LNCaP clone FGC (cell line): ENCODE data around the gene ADAMTS19.

ENCODE experiments used
- DNase-seq: peaks from one replicate; pipeline ENCODE4 v3.0.0-alpha.2; 2011; ENCODE audit warnings: low read depth
- H3K4me3 ChIP-seq: 2 replicates; pipeline ENCODE4 v1.5.1; 2011; ENCODE audit warnings: mild to moderate bottlenecking, low read depth, low read length, control low read depth
- TF ChIP-seq, protein P1 (sequence below): IDR thresholded peaks from 2 replicates; pipeline ENCODE4 v1.5.1; 2012; ENCODE audit warnings: mild to moderate bottlenecking; ENCODE audit not compliant: control insufficient read depth, insufficient read depth; ENCODE audit errors: extremely low read depth

The ADAMTS19 gene

DNA sequence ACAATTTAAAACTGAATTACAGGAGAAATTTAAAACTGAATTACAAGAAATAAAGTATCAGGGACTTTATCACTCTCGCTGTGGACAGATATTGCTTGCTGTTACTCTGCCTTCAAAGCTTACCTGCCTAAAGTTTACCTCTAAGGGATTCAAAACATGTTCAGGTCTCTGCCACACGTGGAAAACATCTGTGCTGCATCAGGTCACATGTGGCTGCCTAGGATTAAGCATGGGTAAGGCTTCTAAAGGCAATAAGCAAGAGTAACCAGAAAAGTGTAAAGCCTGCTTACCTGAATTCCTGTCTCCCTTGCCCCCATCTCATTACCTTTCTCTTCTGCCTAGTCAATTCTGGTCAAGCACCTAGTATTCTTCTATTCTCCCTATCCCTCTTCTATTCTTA is 306.7 kb downstream of the ADAMTS19 start:
- DNase-seq, result no peak
- H3K4me3 ChIP-seq, result no peak overlapping the region
- TF ChIP-seq, protein P1, sequence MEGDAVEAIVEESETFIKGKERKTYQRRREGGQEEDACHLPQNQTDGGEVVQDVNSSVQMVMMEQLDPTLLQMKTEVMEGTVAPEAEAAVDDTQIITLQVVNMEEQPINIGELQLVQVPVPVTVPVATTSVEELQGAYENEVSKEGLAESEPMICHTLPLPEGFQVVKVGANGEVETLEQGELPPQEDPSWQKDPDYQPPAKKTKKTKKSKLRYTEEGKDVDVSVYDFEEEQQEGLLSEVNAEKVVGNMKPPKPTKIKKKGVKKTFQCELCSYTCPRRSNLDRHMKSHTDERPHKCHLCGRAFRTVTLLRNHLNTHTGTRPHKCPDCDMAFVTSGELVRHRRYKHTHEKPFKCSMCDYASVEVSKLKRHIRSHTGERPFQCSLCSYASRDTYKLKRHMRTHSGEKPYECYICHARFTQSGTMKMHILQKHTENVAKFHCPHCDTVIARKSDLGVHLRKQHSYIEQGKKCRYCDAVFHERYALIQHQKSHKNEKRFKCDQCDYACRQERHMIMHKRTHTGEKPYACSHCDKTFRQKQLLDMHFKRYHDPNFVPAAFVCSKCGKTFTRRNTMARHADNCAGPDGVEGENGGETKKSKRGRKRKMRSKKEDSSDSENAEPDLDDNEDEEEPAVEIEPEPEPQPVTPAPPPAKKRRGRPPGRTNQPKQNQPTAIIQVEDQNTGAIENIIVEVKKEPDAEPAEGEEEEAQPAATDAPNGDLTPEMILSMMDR, result no peak

DNA sequence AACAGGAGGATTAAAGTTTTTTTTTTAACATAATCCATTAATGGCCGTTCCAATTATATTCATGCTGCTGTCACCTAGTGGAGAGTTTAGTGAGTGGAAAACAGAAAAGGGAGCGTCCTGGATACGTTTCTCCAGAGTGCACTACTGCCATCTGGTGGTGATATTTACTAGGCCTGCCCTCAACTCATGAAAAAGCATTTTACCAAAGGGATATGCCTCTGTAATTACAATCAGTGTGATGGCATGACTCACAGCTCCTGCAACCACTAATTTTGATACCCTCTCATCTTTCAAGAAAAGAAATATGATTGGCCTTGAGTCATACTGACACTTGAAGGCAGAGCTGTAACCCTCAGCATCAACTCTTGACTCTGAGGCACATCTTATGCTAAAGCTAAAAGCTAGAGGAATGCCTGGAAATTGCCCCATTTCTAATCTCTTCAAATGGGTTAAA is 307.9 kb downstream of the ADAMTS19 start:
- TF ChIP-seq, protein P1, result peak; percentile 99
- peak; percentile 76 for DNase-seq
- H3K4me3 ChIP-seq, result no peak overlapping the region

DNA sequence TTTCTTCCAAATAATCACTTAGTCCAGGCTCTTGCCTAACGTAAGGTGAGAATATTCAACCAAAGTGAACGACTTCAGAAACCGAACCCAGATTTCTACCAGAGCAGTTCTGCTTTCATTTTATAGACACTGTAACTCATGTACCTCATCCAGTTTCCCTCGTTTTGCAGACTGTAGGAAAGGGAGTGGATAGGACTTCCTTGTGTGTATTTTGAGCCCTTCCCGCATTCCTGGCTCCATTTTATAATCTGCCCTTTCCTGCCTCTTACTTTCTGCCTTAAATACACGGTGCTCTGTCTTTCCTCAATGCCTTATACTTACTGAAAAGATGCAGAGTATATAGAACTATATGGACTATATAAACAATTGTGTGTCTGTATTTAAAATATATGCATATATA is 308.6 kb downstream of the ADAMTS19 start:
- H3K4me3 ChIP-seq, result no peak overlapping the region
- TF ChIP-seq, protein P1, result no peak
- no peak for DNase-seq

DNA sequence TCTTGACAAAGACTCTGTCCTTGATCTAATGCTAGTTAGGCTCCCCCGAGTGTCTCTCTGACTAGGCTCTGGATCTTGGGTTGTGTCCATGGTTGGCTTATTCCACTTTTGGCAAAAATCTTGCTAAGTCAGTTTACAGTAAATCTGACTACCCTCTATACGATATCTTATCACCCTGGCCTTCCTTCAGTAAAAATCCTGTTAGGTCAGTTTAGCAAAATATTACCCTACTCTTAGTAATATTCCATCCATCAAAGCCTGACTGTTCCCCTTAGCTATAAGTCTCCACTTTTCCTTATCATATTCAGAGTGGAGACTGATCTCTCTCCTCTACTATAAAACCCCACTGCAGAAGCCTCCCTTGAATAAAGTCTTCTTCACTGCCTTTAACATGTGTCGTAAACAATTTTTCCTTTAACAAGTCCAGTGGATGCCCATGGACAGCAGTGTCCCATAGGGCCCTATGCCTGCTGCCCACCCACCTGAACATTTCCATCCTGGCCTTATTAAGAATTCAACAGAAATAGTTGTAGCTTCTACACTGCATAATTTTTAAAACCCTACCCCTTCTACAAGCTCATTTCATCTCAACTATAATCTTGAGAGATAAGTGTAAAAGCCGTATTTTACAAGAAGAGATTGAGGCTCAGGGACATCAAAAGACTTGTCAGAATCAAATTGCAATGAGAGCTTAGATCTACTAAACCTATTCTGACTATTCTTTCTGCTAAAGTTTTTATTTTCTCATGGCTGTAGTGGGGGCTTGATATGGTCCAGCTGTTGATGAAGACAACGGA is 310.1 kb downstream of the ADAMTS19 start:
- TF ChIP-seq, protein P1, result no peak
- no peak for DNase-seq
- H3K4me3 ChIP-seq, result no peak overlapping the region

DNA sequence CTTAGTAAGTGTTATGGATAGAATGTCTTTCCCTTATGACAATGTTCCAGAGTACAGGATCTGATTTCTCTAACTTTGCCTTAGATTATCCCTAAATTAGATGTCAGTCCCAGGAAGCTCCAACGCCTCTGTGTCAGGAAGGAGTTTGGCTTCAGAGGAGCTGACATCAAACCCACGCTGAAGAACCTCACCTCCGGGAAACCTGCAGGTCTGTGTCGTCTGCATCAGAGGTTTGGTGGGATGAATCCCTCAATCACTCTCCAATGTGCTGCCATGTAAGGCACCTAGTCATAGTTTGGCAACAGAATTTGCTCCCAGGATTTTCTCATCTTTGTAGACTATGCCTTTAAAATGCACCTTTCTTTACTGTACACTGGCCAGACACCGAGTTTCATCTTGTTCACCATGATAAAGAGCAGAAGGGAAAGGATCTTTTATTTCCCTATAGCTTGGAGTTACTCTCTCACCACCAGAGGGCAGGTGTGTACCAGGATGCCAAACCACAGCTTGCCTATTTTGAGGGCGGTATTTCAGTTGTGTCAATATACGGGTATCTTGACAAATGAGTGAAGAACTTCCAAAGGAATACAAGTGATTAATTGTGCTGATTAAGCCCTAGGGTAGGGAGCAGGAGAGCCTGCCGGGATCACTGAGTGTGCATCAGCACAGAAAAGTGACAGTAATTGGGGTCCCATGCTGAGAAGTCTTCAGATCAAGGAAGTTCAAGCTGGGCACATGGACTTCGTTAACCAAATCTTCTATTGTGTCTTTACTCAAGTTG is 311.1 kb downstream of the ADAMTS19 start:
- peak; percentile 23 for DNase-seq

DNA sequence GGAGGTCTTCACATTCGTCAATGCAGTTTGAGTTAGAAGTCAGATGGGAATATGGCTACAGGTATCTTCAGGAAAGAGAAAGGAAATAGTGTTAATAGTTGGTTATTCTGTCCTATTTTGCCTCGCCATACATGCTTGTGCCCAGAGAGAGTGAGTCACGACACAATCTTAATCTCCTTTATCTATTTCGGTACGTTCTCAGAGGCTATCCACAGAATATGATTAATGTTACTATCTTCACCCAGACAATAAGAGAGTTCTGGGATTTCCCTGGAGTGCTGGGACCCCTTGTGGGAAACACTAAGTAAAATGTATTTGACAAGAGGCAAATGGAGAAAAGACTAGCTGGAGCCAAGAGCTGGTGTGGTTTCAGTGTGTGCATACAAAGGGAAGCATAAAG is 313.3 kb downstream of the ADAMTS19 start:
- no peak for DNase-seq
- TF ChIP-seq, protein P1, result no peak

More for the DNA sequence above, 311.1 kb downstream of the ADAMTS19 start:
- H3K4me3 ChIP-seq, result no peak overlapping the region
- TF ChIP-seq, protein P1, result peak; percentile 87

DNA sequence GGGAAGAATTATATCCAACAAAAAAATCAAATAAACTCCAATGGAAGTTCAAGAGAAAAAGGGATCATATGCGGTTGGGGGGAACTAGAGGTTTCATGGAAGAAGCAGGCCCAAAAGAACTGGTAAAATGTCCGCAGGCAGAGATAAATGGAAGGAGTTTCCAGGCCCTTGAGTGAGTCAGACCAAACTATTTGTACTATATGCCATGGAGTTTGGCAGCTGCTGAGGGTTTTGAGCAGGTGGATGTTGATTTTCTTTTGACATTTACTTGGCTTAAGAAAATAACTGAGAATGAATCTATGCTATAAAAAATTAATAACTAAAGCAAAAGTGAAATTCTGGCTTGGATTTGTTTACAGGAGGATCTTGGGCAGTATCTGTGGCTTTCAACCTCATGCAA is 321.5 kb downstream of the ADAMTS19 start:
- DNase-seq, result no peak
- no peak overlapping the region for H3K4me3 ChIP-seq
- TF ChIP-seq, protein P1, result no peak

More for the DNA sequence above, 313.3 kb downstream of the ADAMTS19 start:
- H3K4me3 ChIP-seq, result no peak overlapping the region
